ENCODE data around the gene NELFCD.
A peak's percentile ranks its signal among the peaks of the same experiment; 100 is the strongest.
"Not testable (repeated sequence)": the region's sequence is repeated elsewhere in the genome, so short reads cannot be mapped to it uniquely, and the experiment has no call there.

Gene NELFCD

DNA sequence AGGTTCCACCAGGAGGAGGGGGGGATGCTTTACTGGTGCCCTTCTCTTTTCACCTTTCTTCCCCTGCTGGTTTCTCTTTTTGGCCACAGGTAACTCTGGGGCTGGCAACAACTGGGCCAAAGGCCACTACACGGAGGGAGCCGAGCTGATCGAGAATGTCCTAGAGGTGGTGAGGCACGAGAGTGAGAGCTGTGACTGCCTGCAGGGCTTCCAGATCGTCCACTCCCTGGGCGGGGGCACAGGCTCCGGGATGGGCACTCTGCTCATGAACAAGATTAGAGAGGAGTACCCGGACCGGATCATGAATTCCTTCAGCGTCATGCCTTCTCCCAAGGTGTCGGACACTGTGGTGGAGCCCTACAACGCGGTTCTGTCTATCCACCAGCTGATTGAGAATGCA lies 42.6 kb downstream of the NELFCD start:
- no peak for DNase-seq

DNA sequence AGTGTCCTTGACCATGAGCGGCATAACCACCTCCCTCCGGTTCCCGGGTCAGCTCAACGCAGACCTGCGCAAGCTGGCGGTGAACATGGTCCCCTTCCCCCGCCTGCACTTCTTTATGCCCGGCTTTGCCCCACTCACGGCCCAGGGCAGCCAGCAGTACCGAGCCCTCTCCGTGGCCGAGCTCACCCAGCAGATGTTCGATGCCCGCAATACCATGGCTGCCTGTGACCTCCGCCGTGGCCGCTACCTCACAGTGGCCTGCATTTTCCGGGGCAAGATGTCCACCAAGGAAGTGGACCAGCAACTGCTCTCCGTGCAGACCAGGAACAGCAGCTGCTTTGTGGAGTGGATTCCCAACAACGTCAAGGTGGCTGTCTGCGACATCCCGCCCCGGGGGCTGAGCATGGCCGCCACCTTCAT lies 43.1 kb downstream of the NELFCD start:
- DNase-seq = no peak

DNA sequence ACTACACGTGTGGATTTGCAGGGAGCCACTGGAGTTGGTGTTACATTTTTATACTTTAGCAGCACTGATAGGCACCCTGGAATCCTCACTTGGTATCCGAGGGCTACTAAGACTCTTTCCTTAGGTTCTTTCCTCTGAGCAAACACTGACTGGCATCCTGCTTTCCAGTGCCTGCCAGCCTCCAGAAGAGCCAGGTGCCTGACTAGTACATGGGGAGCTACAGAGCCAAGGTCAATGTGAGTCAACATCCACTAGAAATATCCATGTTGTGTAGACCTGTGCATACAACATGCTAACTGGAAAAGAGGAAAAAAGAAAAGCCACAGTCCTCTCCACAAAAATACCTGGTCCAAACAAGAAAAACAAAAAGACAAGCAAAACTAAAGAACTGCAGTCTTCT lies 44.0 kb downstream of the NELFCD start:
- DNase-seq = no peak

DNA sequence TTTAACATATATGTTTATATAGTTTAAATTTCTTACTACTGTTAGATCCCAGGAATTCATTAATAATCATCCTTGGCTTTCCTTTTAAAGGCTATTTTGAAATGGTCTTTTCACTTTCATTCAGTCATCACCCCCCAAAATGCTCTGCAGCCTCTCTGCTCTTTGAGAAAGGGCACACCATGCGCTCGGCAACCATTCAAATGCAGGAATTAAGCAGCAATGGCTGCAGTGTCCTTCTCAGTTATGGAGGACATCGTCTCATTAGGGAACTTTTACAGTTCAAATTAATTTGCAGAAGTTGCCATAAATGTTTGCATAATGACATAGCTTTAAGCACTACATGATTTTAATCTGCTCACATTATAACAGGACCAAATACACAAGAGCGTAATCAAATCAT lies 44.5 kb downstream of the NELFCD start:
- no peak for DNase-seq

DNA sequence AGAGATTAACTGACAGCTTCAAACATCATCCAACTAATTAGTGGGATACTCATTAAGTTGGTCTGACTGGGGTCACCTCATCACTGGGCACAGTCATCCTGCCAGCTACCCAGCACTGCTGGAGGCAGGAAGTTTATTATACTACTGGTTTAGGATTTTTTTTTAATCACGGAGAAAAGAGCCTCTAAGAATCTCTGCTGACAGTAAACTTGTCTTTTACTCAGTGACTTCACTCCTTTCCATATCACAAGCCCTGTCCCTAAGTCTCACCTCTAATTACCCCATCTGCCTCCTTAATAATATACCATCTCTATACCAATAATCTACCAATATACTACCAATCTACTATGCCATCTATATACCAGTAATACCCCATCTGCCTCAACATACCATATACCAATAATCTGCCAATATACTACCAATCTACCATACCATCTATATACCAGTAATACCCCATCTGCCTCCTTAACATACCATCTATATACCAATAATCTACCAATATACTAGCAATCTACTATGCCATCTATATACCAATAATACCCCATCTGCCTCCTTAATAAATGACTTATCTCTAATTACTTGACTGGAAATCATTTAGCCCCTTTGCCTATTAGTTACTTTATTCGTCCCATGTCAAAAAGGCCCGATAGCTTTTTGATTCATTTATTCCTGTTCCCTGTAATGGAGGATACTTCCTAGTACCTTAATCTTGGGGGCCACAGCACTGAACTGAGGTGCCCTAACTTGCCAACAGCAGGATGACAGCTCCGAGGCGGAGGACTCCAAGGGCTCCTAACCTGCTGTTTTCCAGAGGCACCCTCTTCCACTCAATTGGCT lies 46.1 kb downstream of the NELFCD start:
- DNase-seq = no peak

DNA sequence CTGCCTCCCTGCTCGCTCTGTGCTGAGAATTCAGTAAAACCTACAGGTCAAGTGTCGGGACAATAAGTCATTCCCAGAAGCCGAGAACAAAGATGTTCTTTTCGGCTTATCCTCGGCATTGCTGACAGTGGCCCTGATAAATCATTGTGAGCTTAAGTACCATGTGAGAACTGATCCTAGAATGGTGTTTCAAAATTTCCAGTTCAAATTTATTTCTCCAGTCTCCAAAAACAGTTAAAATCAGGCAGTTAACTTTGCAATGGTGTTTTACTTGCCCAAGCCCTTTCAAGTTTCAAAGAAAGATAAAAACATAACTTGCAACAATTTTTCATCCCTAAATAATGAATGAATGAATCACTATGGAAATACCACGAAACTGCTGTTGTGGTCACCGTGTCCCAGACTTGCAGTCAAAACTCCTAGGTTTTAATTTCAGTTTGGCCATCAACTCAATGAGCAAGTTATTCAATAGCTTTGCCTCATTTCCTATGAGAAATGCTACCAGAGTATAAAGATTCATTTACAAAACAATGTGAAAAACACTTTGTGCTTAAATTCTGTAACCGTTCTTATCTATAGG lies 46.8 kb downstream of the NELFCD start:
- no peak for DNase-seq

DNA sequence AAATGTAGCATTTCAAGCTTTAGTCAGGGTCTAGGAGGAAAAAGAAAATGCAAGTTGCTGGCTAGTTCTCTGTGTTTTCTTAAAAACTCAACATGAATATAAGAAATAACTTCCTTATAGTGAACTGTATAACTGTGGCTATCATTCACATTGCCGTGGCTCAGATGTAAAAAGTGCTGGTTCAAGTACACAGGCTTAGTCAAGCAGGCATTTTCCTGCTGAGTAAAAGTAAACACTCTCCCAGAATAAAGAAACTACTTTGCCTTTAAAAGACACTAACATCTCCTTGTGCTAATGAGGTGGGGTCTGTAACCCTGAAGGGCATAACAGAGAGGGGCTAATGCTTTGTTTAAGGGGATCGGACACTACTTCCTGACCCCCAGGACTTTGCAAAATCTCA lies 47.8 kb downstream of the NELFCD start:
- no peak for DNase-seq

DNA sequence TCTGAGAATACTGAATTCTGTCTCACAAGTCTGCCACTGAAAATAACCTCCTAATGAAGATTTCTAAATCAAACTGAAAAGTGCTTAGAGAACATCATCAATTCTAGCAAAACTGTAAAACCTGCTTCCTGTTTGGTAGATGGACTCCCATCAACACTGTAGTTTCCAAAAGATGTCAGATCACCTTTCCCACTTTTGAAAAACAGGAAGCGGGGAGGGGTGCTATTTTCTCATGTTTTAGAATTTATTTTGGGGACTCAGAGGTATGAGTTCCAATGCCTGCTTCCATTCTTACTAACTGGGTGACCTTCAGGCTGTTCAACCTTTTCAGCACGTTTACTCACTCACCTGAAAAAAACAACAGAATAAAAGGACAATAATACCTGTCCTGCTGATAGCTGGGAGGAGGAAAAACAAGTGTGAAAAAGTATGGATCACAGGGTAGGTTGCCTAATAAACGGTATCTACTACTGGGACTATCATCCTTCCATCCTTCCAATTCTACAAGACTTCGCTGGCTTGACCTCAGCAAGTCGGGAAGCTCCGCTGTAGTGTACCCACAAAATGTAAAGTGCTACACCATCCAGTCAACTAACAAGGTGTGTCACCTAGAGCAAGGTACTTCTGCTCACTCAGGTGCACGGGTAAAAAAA lies 50.0 kb downstream of the NELFCD start:
- DNase-seq = no peak

DNA sequence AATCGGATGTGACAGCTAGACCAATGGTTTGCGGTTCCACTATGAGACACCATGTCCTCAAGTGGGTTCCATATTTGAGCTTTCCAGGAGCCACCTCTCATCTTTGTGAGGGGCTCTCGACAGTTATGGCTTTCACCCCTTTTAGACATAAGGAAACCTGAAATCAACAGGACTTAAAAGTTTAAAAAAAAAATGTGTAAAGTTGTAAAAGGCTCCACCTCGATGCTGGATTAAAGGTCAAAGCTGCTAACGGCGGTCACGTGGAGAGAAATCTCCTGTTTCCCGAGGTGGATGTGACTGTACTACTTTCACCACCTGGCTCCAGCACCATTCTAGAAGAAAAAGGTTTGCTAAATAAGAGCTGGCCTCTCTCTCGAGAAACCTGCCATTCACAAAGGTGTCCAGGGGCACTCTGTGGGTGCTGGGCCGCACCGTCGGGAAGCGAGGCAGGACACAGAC lies 50.5 kb downstream of the NELFCD start:
- no peak for DNase-seq

DNA sequence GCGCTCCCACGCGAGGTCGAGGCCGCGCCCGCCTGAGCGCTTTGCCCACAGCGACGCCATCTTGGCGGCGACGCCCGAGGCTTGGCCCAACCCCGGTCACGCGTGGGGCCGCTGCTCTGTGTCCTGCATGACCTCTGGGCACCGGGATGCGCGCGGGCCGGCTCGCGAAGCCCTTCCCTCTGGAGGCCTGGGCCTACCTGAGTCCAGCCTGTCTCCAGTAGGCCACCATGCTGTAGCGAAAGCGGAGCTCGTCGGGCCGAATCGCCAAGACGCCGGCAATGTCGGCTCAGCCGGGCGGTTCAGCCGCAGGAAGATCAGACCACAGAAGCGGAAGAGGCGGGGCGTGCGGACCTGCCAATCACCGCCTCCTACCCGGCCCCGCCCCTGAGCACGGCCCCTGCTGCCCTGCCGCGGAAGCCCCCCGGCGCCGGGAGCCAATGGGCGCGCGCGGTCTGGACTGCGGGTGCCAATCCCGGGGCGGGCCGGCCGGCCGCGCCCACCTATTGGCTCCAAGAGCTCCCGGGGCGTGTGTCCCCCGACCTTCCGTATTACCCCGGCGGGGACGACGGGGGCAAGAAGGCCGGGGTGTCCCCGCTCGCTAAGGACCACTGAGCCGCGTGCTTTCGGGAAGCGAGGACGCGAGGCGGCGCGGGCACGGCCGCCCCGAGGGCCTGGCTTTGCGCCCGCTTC lies 51.1 kb downstream of the NELFCD start, which contains the start of gene ATP5F1E:
Gene ATP5F1E, minus strand, starts transcription at position 313 of the 690 bp plus-strand sequence. Its CDS starts 84 bp downstream, at position 229.
- peak; percentile 64 to 98 (median 94) for DNase-seq

DNA sequence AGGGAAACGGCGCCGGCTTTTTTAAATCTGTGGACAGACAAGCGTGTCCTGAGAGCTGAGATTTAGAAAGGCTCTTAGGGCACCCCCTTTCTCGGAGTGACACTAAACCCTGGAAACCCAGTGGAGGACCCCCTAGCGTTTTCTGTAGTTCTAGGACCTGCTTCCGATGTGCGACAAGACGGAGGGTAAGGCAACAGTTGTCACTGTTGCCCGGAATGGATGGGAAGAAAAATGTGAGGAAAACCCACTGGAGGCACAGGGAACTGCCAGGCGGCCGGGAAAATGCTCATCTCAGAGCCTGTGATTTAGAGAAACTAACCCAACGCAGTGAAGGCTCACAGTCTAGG lies 51.6 kb downstream of the NELFCD start:
- DNase-seq = peak in 2 of 58 donors; percentile 53 to 59

DNA sequence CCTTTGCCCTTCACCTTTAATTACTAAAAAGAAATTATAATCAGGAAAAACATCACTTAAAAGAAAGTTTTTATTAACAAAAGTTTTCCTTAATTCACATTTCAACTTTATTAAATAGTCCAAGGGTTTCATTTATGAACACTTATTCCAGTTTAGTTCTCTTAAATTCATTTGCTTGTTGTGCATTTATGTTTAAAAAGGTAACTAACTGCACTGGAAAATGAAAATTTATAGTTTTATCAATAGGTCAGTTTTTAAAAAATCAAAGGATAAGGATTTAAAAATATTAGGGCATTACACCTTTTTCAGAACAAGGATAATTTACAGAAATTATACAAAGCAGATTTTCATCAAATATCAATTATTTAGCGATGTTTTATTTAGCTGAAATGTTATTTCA lies 52.0 kb downstream of the NELFCD start:
- DNase-seq = no peak

DNA sequence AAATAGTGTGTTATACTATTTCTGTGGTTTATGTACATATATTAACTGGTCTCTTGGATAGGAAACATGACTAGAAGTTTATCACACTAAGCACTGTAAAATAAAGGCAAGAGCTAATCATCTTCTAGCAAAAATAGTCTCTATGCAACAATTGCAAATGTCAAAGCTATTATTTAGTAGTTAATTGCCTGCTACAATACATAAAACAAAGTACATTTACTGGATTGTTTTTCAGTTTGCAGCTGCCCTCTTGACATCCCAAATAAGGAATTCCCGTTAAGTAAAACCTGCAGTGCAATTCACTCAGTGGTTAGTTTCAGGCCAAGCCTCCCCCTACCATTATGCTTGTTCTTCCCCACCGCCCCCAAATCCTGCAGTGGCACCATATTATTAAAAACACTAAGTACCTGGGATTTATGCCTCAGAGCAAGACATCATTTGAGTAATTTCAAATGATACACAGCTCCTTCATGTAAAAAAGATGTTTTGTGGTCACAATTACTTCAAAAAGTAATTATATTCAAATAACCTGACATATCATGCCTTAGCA lies 52.6 kb downstream of the NELFCD start:
- no peak for DNase-seq

DNA sequence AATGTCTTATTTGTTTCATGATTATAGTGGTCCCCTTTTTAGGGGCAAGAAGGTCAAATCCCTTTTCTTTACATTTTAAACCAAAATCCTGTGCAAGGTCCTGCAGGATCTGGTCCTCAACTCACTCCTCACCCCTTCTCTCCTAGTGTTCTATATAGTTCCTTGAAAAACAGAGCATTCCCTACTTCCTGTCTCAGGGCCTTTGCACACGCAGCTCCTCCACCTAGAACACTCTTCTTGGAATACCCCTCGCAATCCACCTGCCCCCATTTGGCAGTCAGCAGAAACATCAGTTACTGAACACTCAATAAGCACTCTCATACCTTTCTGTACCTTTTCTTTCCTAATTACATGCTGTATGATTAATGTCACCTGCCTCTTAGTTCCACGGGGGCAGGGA lies 54.3 kb downstream of the NELFCD start:
- no peak for DNase-seq

DNA sequence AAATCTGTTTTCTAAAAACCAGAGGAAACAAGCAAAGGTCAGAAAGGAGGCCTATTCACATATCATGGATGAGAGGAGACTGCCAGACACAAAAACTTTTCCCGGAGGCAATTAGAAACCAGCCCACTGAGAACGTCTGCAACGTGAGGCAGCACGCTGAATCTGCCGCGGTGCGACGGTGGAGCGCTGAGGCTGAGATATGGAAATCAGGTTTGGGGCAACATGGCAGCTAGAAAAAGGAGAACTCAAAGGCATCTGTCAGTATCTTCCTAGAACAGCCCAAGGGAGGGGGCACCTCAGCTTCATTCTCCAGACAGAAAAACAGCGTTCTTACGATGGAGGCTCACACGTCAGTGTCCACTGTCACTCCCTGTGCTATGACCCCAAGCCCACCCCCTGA lies 56.3 kb downstream of the NELFCD start:
- DNase-seq = no peak

DNA sequence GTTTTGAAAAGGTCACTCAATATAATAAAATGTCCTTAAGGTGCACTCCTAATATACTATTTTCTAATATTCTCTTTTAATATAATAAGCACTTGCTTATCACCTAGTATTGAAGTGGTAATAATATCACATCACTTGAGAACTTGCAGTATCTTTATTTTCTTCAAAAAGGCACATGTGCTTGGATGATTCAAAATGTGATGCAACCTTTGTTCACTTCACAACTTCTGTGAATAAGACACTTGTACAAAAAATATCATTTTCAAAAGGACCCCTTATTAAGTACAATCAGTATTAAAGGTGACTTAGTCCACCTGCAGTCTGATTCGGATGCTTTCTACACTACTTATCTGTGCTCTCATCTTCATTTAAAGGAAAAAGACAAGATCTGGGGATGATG lies 58.2 kb downstream of the NELFCD start:
- no peak for DNase-seq

DNA sequence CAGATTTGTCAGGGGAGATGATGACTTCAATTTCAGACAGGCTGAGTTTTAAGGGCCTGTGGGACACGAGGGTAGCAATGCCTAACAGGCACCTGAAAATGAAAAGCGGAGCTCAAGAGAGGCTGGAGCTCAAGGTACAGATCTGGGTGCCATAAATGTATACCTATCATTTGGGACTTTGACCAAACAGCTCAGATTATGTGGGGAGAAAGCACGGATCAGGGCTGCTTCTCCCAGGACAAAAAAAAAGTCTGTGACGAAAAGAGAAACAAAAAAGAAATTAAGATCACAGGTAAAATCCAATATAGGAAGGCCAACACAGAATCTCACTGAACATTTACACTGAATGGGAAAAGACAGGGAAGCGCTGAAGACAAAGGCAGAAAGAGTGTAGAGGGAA lies 59.6 kb downstream of the NELFCD start:
- DNase-seq = no peak

DNA sequence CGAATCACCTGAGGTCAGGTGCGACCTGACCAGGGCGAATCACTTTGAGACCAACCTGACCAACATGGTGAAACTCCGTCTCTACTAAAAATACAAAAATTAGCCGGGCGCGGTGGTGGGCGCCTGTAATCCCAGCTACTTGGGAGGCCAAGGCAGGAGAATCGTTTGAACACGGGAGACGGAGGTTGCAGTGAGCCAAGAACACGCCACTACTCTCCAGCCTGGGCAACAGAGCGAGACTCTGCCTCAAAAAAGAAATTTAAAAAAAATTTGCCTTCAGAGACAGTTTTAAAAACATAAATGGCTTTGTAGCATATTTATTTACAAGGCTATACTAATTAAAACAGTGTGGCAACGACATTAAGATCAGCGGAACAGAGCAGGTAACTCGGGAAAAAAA lies 60.4 kb downstream of the NELFCD start:
- DNase-seq = not testable (repeated sequence)

DNA sequence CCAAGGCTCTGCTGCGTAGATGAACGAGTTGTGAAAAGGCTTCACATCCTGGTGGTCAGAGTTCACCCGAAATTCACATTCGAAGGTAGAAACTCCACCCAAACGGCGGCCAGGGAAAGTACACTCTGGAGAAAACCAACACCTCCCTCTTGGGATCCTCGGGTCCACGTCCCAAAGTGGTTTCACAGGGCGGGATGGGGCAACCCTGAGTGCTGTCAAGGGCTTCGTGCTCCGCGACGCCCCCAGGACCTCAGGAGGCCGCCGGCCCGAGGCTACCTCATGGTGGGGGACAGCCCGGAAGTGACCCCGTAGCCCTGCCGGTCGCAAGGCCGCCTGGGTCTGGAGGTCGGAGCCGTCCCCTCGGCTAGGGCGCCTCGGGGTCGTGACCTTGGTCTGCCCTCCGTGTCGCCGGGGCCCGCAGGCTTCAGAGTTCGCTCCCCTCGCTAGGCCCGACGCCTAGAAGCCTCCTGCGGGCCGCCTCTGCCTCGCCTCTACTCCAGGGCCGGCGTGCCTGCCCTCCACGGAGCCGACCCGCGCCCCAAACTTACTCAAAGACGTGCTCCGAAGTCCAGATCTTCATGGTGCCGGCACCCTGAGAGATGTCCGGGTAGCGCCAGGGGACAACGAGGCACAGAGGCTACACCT lies 61.2 kb downstream of the NELFCD start, which contains the start of gene PRELID3B:
Gene PRELID3B, minus strand, starts transcription at position 636 of the 645 bp plus-strand sequence. Its CDS starts 56 bp downstream, at position 580.
- peak in 4 of 58 donors; percentile 34 to 52 (median 46) for DNase-seq

DNA sequence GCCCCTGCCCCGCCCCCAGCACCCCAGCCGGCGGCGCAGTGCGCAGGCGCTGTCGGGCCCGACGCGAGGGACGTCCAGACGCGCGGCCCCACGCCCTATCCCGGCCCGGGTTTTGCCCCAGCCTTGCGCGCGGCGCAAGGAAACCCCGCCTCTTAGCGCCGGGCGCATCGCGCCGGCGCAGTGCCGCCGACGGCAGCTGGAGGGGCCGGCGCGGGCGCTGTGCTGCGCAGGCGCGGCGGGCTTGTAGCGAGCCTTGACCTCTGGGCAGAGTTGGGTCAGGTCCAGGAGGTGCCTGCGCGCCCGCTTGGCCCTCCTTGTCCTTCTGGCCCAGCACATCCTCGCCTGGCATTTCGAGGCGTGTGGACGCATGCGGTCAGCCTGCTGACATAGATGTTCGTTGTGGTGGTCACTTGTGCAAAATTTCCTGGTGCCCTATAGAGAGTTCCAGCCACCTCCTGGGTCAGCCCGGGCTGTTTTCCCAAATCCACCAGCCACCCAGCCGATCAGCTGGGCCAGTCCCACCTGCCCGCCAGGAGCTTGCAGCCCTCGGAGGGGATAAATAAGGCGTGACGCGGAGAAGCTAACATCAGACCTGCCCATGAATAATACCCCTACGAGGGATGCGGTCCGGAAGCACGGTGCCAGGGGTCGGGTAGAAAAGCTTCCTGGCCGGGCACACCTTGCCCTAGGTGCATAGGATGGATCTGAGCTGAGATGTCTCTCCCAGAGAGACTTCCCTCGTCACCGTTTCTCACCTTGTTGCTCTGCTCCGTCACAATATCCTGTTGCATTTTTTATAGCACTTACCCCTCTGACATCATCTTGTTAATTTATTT lies 62.0 kb downstream of the NELFCD start:
- peak in 57 of 58 donors; percentile 32 to 93 (median 85) for DNase-seq

Data from anterior cingulate cortex (tissue), 58 donors.